ENCODE data around the gene ANKK1.

The ANKK1 gene

GRCh38 chr11:113369411-113369810 is 18.2 kb upstream of the ANKK1 start:
- Mint-ChIP-seq H3K9me3 (no peaks in the 10 kb centered on the region), H3K36me3 (peaks cover 44% of the 10 kb centered on the region), H3K27ac (no peak overlapping the region), H3K4me1 (no peaks in the 10 kb centered on the region), H3K4me3 (no peak overlapping the region), H3K27me3 (no peaks in the 10 kb centered on the region)
- no peak for ATAC-seq (ENCODE audit: low read depth)
- DNase-seq (ENCODE audit: low spot score in 2 of 2), result no peak

GRCh38 chr11:113370634-113371033 is 16.9 kb upstream of the ANKK1 start:
- DNase-seq (ENCODE audit: low spot score in 2 of 2) (no peak), ATAC-seq (ENCODE audit: low read depth) (no peak)
- no peaks in the 10 kb centered on the region for H3K27me3 Mint-ChIP-seq
- H3K4me3 Mint-ChIP-seq, result no peak overlapping the region
- no peaks in the 10 kb centered on the region for H3K9me3 Mint-ChIP-seq
- H3K36me3 Mint-ChIP-seq, result peaks cover 40% of the 10 kb centered on the region
- no peak overlapping the region for H3K27ac Mint-ChIP-seq
- peaks cover 4% of the 10 kb centered on the region for H3K4me1 Mint-ChIP-seq

DNA sequence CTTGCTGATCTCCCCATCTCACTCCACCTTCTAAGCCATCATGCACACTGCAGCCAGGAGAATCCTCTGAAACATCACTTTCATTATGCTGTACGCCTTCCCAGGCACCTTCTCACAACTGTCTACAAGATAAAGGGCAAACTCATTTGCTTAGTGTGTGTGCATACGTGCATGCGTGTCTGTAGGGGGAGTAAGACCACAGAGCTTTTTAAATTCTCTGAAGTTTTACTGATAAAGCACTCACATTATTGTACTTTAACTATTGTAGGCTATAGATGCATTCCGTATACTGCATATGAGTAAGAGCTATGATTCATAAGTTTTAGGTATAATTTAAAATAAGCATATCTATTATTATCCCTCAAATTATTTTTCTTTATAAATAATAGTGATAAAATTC is 15.3 kb upstream of the ANKK1 start:
- DNase-seq (ENCODE audit: low spot score in 2 of 2), result no peak
- Mint-ChIP-seq H3K9me3 (no peaks in the 10 kb centered on the region), H3K4me3 (no peak overlapping the region), H3K4me1 (peaks cover 17% of the 10 kb centered on the region), H3K27ac (peak overlapping the region; percentile 5), H3K36me3 (peaks cover 31% of the 10 kb centered on the region), H3K27me3 (no peaks in the 10 kb centered on the region)
- ATAC-seq (ENCODE audit: low read depth), result no peak

GRCh38 chr11:113373306-113373705 is 14.3 kb upstream of the ANKK1 start:
- no peak for ATAC-seq (ENCODE audit: low read depth)
- peaks cover 26% of the 10 kb centered on the region for H3K36me3 Mint-ChIP-seq
- H3K4me1 Mint-ChIP-seq, result peaks cover 17% of the 10 kb centered on the region
- DNase-seq (ENCODE audit: low spot score in 2 of 2), result no peak
- no peak overlapping the region for H3K27ac Mint-ChIP-seq
- no peaks in the 10 kb centered on the region for H3K9me3 Mint-ChIP-seq
- H3K27me3 Mint-ChIP-seq, result no peaks in the 10 kb centered on the region
- H3K4me3 Mint-ChIP-seq, result no peak overlapping the region

DNA sequence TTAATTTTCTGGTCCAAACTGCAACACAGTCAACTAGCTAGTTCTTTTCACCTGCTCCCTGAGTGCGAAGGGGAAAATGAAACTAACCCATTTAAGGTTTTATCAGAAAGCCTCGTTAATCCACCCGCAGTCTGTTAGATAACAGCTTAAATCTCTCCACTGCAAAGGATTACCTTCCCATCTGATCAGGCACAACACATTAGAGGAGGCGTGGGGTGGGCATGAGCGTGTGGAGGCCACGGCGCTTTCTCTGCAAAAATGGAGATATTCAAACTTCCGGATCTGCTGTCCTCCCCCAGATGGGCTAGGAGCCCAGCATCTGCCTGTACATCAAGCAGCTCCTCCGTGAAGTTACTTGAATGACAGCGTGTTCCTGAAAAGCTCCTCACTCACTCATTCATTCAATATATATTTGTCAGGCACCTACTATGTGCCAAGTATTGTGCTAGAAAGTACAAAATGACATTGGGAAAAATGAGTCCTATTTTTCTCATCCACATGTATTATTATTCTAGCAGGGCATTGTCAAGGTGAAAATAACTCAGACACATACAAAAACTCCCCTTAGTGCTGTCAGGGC is 13.5 kb upstream of the ANKK1 start:
- DNase-seq (ENCODE audit: low spot score in 2 of 2) (no peak), ATAC-seq (ENCODE audit: low read depth) (no peak)
- Mint-ChIP-seq H3K9me3 (no peaks in the 10 kb centered on the region), H3K4me1 (peaks cover 17% of the 10 kb centered on the region), H3K4me3 (no peak overlapping the region), H3K36me3 (peaks cover 25% of the 10 kb centered on the region), H3K27me3 (no peaks in the 10 kb centered on the region), H3K27ac (peak overlapping the region; percentile 46)

- H3K27ac Mint-ChIP-seq, result peak overlapping the region; percentile 89
- DNase-seq (ENCODE audit: low spot score in 2 of 2) (no peak), ATAC-seq (ENCODE audit: low read depth) (no peak)
- no peaks in the 10 kb centered on the region for H3K9me3 Mint-ChIP-seq
- H3K36me3 Mint-ChIP-seq, result peaks cover 28% of the 10 kb centered on the region
- peaks cover 17% of the 10 kb centered on the region for H3K4me1 Mint-ChIP-seq
- H3K27me3 Mint-ChIP-seq, result no peaks in the 10 kb centered on the region
- H3K4me3 Mint-ChIP-seq, result no peak overlapping the region
Observed at GRCh38 chr11:113375402-113375801, 12.2 kb upstream of the ANKK1 start.

DNA sequence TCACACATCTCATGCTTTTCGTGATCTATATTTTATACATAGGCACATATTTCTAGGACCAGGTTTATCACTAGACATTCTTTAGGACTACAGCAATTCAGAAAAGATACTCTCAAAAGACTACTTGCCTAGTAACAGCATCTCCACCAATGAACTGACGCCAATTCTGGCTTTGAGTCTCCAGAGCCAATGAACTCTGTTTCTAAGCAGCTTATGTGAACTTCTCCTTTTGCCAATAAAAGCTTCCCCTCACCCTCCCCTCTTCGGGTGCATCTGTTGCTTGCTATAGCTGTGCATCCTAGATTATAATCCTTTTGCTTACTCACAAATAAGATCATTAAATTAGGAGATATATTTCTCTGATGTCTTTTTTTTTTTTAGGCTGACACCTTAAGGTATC is 11.4 kb upstream of the ANKK1 start:
- Mint-ChIP-seq H3K27ac (peak overlapping the region; percentile 89), H3K36me3 (peaks cover 28% of the 10 kb centered on the region), H3K27me3 (no peaks in the 10 kb centered on the region), H3K9me3 (no peaks in the 10 kb centered on the region), H3K4me1 (peaks cover 17% of the 10 kb centered on the region), H3K4me3 (peak overlapping the region; percentile 5)
- peak; percentile 98 for ATAC-seq (ENCODE audit: low read depth)
- DNase-seq (ENCODE audit: low spot score in 2 of 2), result peak in 1 of 2 donors; percentile 42

DNA sequence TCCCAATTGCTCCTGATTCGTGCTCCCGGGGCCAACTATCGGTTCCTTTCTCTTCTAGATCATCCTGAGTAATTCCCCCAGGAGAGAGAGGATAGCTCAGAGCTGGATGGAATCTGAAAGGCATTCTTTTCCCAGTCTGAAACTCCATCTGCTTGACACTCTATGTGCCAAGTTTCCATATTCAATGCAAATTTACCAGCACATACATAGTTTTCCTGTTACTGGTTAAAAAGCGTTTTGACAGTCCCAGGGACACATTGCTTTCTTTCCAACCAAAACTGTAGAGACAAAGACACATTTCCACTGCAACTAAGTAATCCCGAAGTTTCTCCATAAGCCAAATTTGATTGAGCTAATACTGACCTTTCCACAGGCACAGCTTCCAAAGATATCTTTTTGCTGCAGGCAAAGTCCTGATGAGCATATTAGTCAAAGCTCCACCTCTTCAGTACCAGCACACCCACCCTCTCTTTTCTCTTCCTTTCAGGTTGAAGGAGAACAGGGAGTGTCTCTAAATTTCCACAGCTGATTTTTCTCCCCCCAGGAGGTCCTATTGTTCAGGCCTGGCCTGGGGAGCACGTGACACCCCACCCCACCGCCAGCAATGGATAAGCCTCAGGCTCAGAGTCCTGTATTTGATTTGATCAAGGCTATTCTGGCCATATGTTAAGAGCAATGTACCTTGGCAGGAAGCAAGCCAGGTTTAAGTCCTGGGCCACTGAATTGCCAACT is 9.7 kb upstream of the ANKK1 start:
- H3K4me1 Mint-ChIP-seq, result peaks cover 17% of the 10 kb centered on the region
- DNase-seq (ENCODE audit: low spot score in 2 of 2) (no peak), ATAC-seq (ENCODE audit: low read depth) (no peak)
- H3K27ac Mint-ChIP-seq, result peak overlapping the region; percentile 89
- H3K36me3 Mint-ChIP-seq, result peaks cover 23% of the 10 kb centered on the region
- H3K4me3 Mint-ChIP-seq, result no peak overlapping the region
- no peaks in the 10 kb centered on the region for H3K27me3 Mint-ChIP-seq
- H3K9me3 Mint-ChIP-seq, result no peaks in the 10 kb centered on the region

DNA sequence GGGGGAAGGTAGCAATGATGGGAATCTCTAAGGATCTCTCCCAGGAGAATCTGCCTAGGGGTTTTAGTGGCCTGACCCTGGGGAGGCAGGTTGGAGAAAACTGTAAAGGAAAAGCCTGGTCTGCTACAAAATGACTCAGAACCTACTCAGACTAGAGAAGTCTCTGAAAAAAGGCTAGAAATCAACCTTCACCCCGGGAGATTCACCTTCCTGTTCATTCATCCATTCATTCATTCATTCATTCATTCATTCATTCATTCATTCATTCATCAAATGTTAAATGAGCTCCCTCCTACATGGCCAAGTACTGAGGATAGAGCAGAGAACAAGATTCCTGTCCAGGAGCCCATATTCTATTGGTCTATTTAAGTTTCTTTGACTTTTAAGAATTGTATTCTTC is 8.9 kb upstream of the ANKK1 start:
- Mint-ChIP-seq H3K27me3 (no peaks in the 10 kb centered on the region), H3K4me1 (peaks cover 17% of the 10 kb centered on the region), H3K4me3 (no peak overlapping the region), H3K36me3 (peaks cover 20% of the 10 kb centered on the region), H3K27ac (no peak overlapping the region), H3K9me3 (no peaks in the 10 kb centered on the region)
- ATAC-seq (ENCODE audit: low read depth), result no peak
- DNase-seq (ENCODE audit: low spot score in 2 of 2), result no peak

DNA sequence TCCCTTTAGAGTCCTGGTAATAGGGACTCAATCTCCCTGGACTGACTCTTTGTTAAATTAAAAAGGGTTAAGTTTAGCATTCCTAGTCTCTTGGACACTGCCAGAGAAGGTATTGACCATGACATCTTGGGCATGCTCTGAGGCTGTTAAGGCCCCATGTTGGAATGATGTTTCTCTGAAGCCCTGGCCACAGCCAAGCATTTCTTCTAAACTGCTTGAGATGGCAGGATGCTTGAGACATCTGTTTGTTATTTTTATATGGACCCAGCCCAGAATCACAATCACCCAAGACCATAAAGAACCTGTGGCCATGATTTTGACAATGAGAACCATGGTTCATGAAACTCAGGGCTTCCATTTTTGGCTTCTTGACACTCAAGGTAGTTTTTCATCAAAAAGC is 5.5 kb upstream of the ANKK1 start:
- DNase-seq (ENCODE audit: low spot score in 2 of 2) (no peak), ATAC-seq (ENCODE audit: low read depth) (no peak)
- Mint-ChIP-seq H3K9me3 (no peaks in the 10 kb centered on the region), H3K27ac (no peak overlapping the region), H3K4me1 (no peaks in the 10 kb centered on the region), H3K4me3 (no peak overlapping the region), H3K27me3 (no peaks in the 10 kb centered on the region), H3K36me3 (peaks cover 16% of the 10 kb centered on the region)

DNA sequence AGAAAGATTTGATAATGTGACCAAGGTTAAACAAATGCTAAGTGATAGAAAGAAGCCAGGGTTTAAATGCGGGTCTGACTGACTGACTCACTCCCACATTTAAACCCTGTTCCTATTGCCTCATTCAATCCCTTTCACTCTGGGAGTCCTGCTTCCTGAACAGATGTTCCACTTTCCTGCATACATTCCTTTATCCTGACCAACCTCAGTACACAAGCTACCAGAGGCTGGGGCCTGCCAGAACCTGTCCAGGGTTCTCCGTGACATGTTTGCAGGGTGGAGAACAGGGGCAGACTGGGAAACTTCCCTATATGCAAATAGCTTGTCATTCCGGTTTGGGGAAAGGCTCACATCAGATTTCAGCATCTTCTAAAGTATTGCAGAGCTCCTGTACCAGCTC is 3.0 kb upstream of the ANKK1 start:
- Mint-ChIP-seq H3K4me1 (no peaks in the 10 kb centered on the region), H3K4me3 (no peak overlapping the region), H3K27ac (no peak overlapping the region), H3K27me3 (no peaks in the 10 kb centered on the region), H3K9me3 (no peaks in the 10 kb centered on the region), H3K36me3 (peaks cover 10% of the 10 kb centered on the region)
- ATAC-seq (ENCODE audit: low read depth), result no peak
- DNase-seq (ENCODE audit: low spot score in 2 of 2), result no peak

GRCh38 chr11:113385749-113386148 is 1.8 kb upstream of the ANKK1 start:
- H3K4me3 Mint-ChIP-seq, result no peak overlapping the region
- no peaks in the 10 kb centered on the region for H3K9me3 Mint-ChIP-seq
- no peaks in the 10 kb centered on the region for H3K4me1 Mint-ChIP-seq
- no peak for ATAC-seq (ENCODE audit: low read depth)
- H3K27me3 Mint-ChIP-seq, result no peaks in the 10 kb centered on the region
- H3K27ac Mint-ChIP-seq, result no peak overlapping the region
- DNase-seq (ENCODE audit: low spot score in 2 of 2), result no peak
- peaks cover 3% of the 10 kb centered on the region for H3K36me3 Mint-ChIP-seq

GRCh38 chr11:113386866-113387265 is 713 bp upstream of the ANKK1 start:
- Mint-ChIP-seq H3K27me3 (no peaks in the 10 kb centered on the region), H3K4me3 (no peak overlapping the region), H3K4me1 (no peaks in the 10 kb centered on the region), H3K36me3 (peaks cover 3% of the 10 kb centered on the region), H3K9me3 (no peaks in the 10 kb centered on the region), H3K27ac (no peak overlapping the region)
- ATAC-seq (ENCODE audit: low read depth) (no peak), DNase-seq (ENCODE audit: low spot score in 2 of 2) (no peak)

DNA sequence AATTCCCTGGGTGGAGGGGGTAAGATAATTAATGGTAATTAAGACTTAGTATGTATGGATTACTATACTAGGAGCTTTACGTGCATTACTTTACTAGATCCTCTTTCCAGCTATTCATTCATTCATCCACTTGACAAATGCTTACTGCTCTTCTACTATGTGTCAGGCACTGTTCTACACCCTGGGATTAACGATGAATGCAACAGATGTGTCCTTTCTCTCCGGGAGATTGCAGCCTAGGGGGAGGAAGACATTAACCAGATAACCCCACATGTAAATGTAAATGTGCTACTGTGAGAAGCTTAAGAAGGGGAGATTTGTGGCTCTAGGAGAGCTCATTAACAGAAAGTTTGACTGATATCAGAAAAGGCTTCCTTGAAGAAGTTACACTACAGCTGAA is 1.7 kb downstream of the ANKK1 start:
- Mint-ChIP-seq H3K36me3 (peaks cover 3% of the 10 kb centered on the region), H3K9me3 (no peaks in the 10 kb centered on the region)

More for the DNA sequence above, 1.7 kb downstream of the ANKK1 start:
- H3K27me3 Mint-ChIP-seq, result no peaks in the 10 kb centered on the region
- H3K4me3 Mint-ChIP-seq, result no peak overlapping the region
- no peak overlapping the region for H3K27ac Mint-ChIP-seq
- no peaks in the 10 kb centered on the region for H3K4me1 Mint-ChIP-seq
- ATAC-seq (ENCODE audit: low read depth) (no peak), DNase-seq (ENCODE audit: low spot score in 2 of 2) (no peak)
